OCI-LY3 (cell line): ENCODE results near the gene TARS1.

ENCODE experiments used
- EZH2phosphoT487 ChIP-seq: fragments of 200-600 bp; shearing (Covaris generic); IDR thresholded peaks from 2 replicates; pipeline ENCODE4 v1.6.1; 2018; ENCODE audit warnings: antibody characterized with exemption, mixed run types, low read depth
- TF ChIP-seq, protein P1 (sequence below): fragments of 200-600, 300-600 bp; sonication (generic); IDR thresholded peaks from 2 replicates; pipeline ENCODE4 v1.5.1; 2014; ENCODE audit warnings: antibody characterized with exemption, low read length, low read depth

DNA sequence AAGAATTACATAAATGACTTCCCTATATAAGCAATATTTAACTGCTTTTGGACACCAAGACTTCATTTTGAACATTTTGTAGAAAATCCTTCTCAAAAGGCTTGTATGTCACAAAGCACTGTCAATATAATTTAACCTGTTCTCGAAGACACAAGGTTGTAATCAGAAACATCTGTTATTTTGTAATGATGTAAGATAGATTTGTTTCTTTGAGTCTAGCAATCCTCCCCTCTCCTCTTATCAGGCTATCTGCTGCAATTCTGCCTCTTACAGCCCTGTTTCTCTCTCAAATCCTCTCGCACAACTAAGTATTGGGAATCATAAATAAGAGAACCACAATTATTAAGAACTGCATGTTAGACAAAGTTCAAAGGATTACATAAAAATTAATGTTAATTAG is 18.6 kb upstream of the TARS1 start:
- TF ChIP-seq, protein P1, sequence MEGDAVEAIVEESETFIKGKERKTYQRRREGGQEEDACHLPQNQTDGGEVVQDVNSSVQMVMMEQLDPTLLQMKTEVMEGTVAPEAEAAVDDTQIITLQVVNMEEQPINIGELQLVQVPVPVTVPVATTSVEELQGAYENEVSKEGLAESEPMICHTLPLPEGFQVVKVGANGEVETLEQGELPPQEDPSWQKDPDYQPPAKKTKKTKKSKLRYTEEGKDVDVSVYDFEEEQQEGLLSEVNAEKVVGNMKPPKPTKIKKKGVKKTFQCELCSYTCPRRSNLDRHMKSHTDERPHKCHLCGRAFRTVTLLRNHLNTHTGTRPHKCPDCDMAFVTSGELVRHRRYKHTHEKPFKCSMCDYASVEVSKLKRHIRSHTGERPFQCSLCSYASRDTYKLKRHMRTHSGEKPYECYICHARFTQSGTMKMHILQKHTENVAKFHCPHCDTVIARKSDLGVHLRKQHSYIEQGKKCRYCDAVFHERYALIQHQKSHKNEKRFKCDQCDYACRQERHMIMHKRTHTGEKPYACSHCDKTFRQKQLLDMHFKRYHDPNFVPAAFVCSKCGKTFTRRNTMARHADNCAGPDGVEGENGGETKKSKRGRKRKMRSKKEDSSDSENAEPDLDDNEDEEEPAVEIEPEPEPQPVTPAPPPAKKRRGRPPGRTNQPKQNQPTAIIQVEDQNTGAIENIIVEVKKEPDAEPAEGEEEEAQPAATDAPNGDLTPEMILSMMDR, result no peak
- no peak for TF ChIP-seq EZH2phosphoT487
